MM.1S (cell line): ENCODE data around the gene ESD.
"Not testable (repeated sequence)": the region's sequence is repeated elsewhere in the genome, so short reads cannot be mapped to it uniquely, and the experiment has no call there.

Source experiments
- DNase-seq: peaks from one replicate; pipeline ENCODE4 v3.0.0-alpha.2; 2015
- H2AFZ ChIP-seq: fragments of 300-600 bp; sonication (generic); 2 replicates; pipeline ENCODE4 v1.6.0; 2016; ENCODE audit warnings: antibody characterized with exemption, low read length
- H3F3A ChIP-seq: fragments of 300-600 bp; sonication (generic); 2 replicates; pipeline ENCODE4 v1.6.1; 2016; ENCODE audit warnings: mild to moderate bottlenecking, antibody characterized with exemption, low read length, moderate library complexity, mixed read lengths; ENCODE audit not compliant: insufficient read depth
- H3K27ac ChIP-seq: fragments of 300-600 bp; sonication (generic); 2 replicates; pipeline ENCODE4 v1.5.1; 2016; ENCODE audit warnings: mild to moderate bottlenecking, low read length
- H3K27me3 ChIP-seq: fragments of 300-600 bp; sonication (generic); replicated peaks from 2 replicates; pipeline ENCODE4 v1.6.0; 2016; ENCODE audit warnings: low read length; ENCODE audit not compliant: insufficient read depth
- H3K36me3 ChIP-seq: fragments of 300-600 bp; sonication (generic); replicated peaks from 2 replicates; pipeline ENCODE4 v1.6.1; 2016; ENCODE audit warnings: mild to moderate bottlenecking, low read length, mixed read lengths; ENCODE audit not compliant: insufficient read depth
- H3K4me1 ChIP-seq: fragments of 300-600 bp; sonication (generic); 2 replicates; pipeline ENCODE4 v1.6.1; 2016; ENCODE audit warnings: low read length, mixed read lengths
- H3K4me2 ChIP-seq: fragments of 300-600 bp; sonication (generic); 2 replicates; pipeline ENCODE4 v1.6.0; 2016; ENCODE audit warnings: low read depth, low read length
- H3K4me3 ChIP-seq: fragments of 300-600 bp; sonication (generic); 2 replicates; pipeline ENCODE4 v1.5.1; 2016; ENCODE audit warnings: low read length, mixed read lengths
- H3K79me2 ChIP-seq: fragments of 300-600 bp; sonication (generic); 2 replicates; pipeline ENCODE4 v1.6.1; 2016; ENCODE audit warnings: mixed run types, low read length, mixed read lengths
- H3K9ac ChIP-seq: fragments of 300-600 bp; sonication (generic); 2 replicates; pipeline ENCODE4 v1.6.1; 2016; ENCODE audit warnings: low read length, mixed read lengths
- H3K9me2 ChIP-seq: fragments of 300-600 bp; sonication (generic); replicated peaks from 2 replicates; pipeline ENCODE4 v1.6.1; 2016; ENCODE audit warnings: mild to moderate bottlenecking, low read length, mixed read lengths; ENCODE audit not compliant: insufficient read depth
- H3K9me3 ChIP-seq: fragments of 300-600 bp; sonication (generic); replicated peaks from 2 replicates; pipeline ENCODE4 v1.6.1; 2016; ENCODE audit warnings: mild to moderate bottlenecking, low read length, mixed read lengths; ENCODE audit not compliant: insufficient read depth
- H4K20me1 ChIP-seq: fragments of 300-600 bp; sonication (generic); 2 replicates; pipeline ENCODE4 v1.6.1; 2016; ENCODE audit warnings: mild to moderate bottlenecking, low read length, moderate library complexity, mixed read lengths; ENCODE audit not compliant: insufficient read depth
- EZH2 ChIP-seq: fragments of 300-600 bp; sonication (generic); optimal IDR thresholded peaks from 2 replicates; pipeline ENCODE3; 2017; ENCODE audit warnings: low read depth, mild to moderate bottlenecking, antibody characterized with exemption, low read length, mixed read lengths
- EZH2phosphoT487 ChIP-seq: fragments of 300-600 bp; sonication (generic); IDR thresholded peaks from 2 replicates; pipeline ENCODE4 v1.6.1; 2018; ENCODE audit warnings: antibody characterized with exemption, low read length
- TF ChIP-seq, protein P1 (sequence below): fragments of 300-600 bp; sonication (generic); IDR thresholded peaks from 2 replicates; pipeline ENCODE4 v1.5.1; 2016; ENCODE audit warnings: antibody characterized with exemption, low read length, mixed read lengths

ESD gene

DNA sequence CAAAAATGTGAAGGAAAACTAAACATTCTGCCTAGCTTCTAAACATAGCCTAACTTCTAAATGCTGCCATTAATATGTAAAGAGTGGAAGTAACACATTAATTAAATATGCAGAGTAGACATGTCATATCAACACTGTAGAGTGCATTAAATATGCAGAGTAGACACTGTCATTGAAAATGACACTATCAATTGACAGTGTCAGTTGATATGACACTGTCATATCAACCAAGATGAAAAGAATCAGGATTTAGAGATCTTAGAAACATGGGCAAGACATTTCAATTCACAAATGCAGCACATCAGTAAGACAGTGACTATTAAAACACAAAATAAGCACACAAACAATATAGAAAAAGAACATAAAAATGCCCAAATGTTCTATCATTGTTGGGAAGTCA lies 25.3 kb downstream of the ESD start:
- Histone ChIP-seq H4K20me1 (no peaks in the 10 kb centered on the region), H3K9me2 (no peaks in the 10 kb centered on the region), H3K4me3 (no peak overlapping the region), H2AFZ (no peak overlapping the region), H3K27me3 (no peaks in the 10 kb centered on the region), H3K4me1 (no peaks in the 10 kb centered on the region), H3K9ac (no peak overlapping the region), H3K27ac (no peak overlapping the region), H3K4me2 (no peak overlapping the region), H3K9me3 (no peaks in the 10 kb centered on the region), H3K79me2 (no peaks in the 10 kb centered on the region), H3F3A (no peaks in the 10 kb centered on the region), H3K36me3 (no peaks in the 10 kb centered on the region)
- DNase-seq = no peak
- TF ChIP-seq, protein P1, sequence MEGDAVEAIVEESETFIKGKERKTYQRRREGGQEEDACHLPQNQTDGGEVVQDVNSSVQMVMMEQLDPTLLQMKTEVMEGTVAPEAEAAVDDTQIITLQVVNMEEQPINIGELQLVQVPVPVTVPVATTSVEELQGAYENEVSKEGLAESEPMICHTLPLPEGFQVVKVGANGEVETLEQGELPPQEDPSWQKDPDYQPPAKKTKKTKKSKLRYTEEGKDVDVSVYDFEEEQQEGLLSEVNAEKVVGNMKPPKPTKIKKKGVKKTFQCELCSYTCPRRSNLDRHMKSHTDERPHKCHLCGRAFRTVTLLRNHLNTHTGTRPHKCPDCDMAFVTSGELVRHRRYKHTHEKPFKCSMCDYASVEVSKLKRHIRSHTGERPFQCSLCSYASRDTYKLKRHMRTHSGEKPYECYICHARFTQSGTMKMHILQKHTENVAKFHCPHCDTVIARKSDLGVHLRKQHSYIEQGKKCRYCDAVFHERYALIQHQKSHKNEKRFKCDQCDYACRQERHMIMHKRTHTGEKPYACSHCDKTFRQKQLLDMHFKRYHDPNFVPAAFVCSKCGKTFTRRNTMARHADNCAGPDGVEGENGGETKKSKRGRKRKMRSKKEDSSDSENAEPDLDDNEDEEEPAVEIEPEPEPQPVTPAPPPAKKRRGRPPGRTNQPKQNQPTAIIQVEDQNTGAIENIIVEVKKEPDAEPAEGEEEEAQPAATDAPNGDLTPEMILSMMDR = no peak
- TF ChIP-seq EZH2 (no peak), EZH2phosphoT487 (no peak)

- H3K27me3 ChIP-seq, H3F3A ChIP-seq, H3K27ac ChIP-seq, H4K20me1 ChIP-seq, H3K4me3 ChIP-seq, DNase-seq, H3K4me1 ChIP-seq, H3K9me2 ChIP-seq, H3K9ac ChIP-seq, H3K9me3 ChIP-seq, H2AFZ ChIP-seq, H3K79me2 ChIP-seq, H3K36me3 ChIP-seq, H3K4me2 ChIP-seq: not testable (repeated sequence)
Measured at GRCh38 chr13:46769925-46770324, 27.0 kb downstream of the ESD start.

GRCh38 chr13:46761866-46762265 lies 35.1 kb downstream of the ESD start:
- Histone ChIP-seq H3K4me2 (no peak overlapping the region), H3K4me1 (no peaks in the 10 kb centered on the region), H3K9me2 (no peaks in the 10 kb centered on the region), H3K27ac (no peak overlapping the region), H3K9me3 (no peaks in the 10 kb centered on the region), H3K27me3 (no peaks in the 10 kb centered on the region), H2AFZ (no peak overlapping the region), H3K4me3 (no peak overlapping the region), H3K79me2 (no peaks in the 10 kb centered on the region), H4K20me1 (no peaks in the 10 kb centered on the region), H3K36me3 (no peaks in the 10 kb centered on the region), H3F3A (no peaks in the 10 kb centered on the region), H3K9ac (no peak overlapping the region)
- DNase-seq = no peak
- TF ChIP-seq EZH2 (no peak), EZH2phosphoT487 (no peak)
- TF ChIP-seq, protein P1 = no peak

- Histone ChIP-seq H3K4me1 (no peaks in the 10 kb centered on the region), H3K9me3 (no peaks in the 10 kb centered on the region), H3K9me2 (no peaks in the 10 kb centered on the region), H3K36me3 (no peaks in the 10 kb centered on the region), H3K9ac (no peak overlapping the region), H2AFZ (no peak overlapping the region), H4K20me1 (no peaks in the 10 kb centered on the region), H3K4me3 (no peak overlapping the region), H3K27me3 (no peaks in the 10 kb centered on the region), H3K79me2 (no peaks in the 10 kb centered on the region), H3K27ac (no peak overlapping the region), H3F3A (no peaks in the 10 kb centered on the region), H3K4me2 (no peak overlapping the region)
- no peak for DNase-seq
- TF ChIP-seq EZH2 (no peak), EZH2phosphoT487 (no peak)
- TF ChIP-seq, protein P1 = no peak
Measured at GRCh38 chr13:46761174-46761573, 35.8 kb downstream of the ESD start.
